RCC 7860 (cell line): Measurements from ENCODE around the gene TMEM51.

ENCODE experiments used
- DNase-seq: peaks from one replicate; pipeline ENCODE4 v3.0.0-alpha.2; 2015; ENCODE audit warnings: low spot score
- FAIRE-seq: peaks from 2 replicates; lab custom pipeline; 2012; peaks lifted over from hg19 to GRCh38; lab: Jason Lieb, UNC

The TMEM51 gene

DNA sequence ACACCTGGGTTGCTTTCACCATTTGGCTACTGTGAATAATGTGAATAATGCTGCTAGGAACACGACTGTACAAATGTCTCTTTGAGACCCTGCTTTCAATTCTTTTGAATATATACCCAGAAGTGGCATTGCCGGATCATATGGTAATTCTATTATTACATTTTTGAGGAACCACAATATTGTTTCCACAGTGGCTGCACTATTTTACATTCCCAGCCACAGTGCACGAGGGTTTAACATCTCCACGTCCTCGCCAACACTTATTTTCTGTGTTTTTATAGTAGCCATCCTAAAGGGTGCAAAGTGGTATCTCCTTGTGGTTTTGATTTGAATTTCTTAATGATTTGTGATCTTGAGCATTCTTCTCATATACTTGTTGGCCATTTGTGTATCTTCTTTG, 109.2 kb downstream of the TMEM51 start:
- DNase-seq (no peak), FAIRE-seq (no peak)

DNA sequence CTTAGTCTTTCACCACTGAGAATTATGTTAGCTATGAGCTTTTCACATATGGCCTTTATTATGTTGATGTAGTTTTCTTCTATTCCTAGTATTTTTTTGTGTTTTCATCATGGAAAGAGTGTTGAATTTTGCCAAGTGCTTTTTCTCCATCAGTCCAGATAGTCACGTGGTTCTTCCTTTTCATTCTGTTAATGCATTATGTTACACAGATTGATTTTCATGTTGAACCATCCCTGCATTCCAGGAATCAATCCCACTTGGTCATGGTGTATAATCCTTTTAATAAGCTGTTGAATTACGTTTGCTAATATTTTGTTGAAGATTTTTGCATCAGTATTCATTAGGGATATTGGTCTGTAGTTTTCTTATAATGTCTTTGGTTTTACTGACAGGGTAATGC, 111.2 kb downstream of the TMEM51 start:
- DNase-seq (no peak), FAIRE-seq (no peak)
